Daoy (cell line): ENCODE data around the gene ENAH. TPM values are rescaled to one million over a fixed set of nuclear protein-coding genes. Genes with fewer than 3 reads are reported as not detected.

ENCODE experiments used
- DNase-seq: peaks from one replicate; pipeline ENCODE4 v3.0.0-alpha.2; 2015; ENCODE audit warnings: low read depth
- total RNA-seq: library from RNA; depleted of rRNA; stranded (reverse); fragments of >200 nt; shearing (Covaris generic); gene quantifications from 2 replicates; pipeline ENCODE4 v1.2.3, GENCODE V29; 2014

Gene ENAH
- total RNA-seq, 1 experiment from 2014 or later: 149 TPM

GRCh38 chr1:225608014-225608796, 44.7 kb downstream of the ENAH start:
- no peak for DNase-seq

GRCh38 chr1:225607355-225607754, 45.6 kb downstream of the ENAH start:
- no peak for DNase-seq

GRCh38 chr1:225603538-225604354, 49.2 kb downstream of the ENAH start:
- DNase-seq: peak; percentile 68

DNA sequence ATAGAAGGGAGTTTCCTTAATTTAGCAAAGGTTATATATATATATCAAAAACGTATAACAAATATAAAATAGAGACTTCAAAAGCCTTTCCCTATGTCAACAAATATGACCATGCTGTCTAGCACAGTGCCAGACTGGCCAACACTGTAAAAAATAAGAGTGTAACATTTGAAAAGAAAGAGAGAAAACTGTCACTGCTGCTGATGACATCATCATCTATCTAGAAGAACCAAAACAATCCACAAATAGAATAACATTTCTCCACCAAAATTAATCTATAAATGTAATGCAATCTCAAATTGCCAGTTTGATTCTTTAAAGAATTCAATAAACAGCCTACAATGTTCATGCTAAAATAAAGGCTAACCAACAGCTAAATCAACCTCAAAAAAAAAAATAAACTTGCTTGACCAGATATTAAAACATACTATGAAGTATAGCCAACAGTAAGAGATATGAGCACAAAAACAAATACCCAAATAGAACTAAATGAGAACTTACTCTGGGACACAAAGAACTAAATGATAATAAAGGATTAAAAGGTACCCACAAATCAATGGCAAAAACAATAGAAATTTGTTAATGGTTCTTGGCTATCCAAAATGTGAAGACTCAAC, 50.2 kb downstream of the ENAH start:
- DNase-seq: no peak

DNA sequence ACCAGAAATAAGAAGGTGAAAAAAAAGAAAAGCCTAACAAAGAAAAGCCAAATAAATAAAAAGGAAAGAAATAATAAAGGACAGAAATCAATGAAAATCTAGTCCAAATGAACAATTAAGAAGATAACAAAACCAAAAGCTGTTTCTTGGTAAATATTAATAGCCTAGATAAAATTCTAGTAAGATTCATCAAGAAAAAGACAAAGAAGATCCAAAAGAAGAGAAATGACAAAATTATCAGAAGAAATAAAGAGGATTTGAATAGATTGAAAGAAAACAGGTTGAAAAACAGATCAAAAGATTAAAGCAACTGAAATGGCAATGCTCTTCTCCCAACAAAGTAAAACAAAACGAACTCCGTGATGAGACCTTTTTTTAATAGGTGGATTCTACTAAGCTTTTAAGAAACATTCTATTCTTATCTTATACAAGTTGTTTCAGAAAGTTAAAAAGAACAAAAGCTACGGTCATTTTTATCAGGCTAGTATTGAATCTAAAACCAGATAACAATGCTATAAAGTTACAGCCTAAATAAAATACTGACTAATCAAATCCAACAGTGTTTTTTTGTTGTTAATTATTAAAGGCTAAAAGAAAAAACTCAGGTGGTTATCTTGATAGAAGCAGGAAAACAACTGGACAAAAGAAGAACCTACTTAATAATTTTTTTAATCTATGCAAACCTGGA, 50.9 kb downstream of the ENAH start:
- DNase-seq: no peak

- no peak for DNase-seq
Measured at GRCh38 chr1:225598847-225599246, 54.1 kb downstream of the ENAH start.

DNA sequence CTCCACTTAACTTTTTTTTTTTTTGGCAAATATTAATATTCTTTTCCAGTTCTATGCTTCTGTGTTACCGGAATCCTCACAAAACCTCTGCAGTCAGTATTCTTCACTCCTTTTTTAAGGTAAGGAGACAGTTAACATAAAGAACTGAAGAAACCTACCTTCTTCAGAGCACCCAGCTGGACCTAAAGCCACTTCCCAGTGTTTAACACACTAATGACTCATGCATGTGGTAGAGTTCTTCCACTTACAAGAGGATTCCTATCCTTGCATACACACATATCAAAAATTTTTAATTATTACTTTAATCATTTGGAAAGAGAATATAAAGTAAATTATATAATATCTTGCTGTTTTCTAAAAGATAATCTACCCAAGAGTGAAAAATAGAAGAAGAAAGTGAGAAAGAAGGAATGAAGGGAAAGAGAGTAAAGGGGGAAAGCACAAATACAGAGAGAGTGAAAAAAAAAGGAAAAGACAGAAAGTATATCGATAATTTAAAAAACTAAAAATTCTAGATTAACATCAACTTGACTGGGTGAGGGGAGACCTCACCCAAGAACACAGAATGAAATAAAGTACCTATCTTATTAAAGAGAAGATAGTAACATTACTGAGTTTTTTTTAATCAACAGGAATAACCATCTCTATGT, 54.9 kb downstream of the ENAH start:
- DNase-seq: peak; percentile 39

GRCh38 chr1:225596736-225597135, 56.2 kb downstream of the ENAH start:
- DNase-seq: no peak

DNA sequence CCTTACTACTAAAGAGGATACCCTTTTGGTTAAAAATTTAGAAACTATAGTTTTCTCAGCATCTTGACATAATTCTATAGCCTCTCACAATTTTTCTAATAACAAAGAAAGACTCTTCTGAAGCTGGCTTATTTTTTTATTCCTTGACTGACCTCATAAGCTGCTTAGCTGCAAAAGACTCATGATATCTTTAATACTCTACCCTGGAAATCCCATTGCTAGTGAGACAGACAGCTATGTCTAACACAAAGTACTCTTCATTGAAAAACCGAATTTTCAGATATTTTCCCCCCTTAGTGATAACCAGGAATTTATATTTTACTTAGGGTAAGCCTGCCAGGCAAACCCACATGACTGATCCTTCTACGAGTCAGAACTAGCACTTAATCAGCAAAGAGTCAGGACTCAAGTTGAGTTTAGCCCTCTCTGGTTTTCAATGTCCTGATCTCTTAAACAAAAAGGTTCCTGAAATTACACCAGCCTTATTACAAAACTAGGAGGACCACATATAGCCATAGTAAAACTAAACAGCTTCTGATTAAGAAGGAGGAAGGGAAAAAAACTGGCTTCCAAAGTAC, 56.9 kb downstream of the ENAH start:
- no peak for DNase-seq

- DNase-seq: no peak
Measured at GRCh38 chr1:225595452-225595851, 57.5 kb downstream of the ENAH start.

GRCh38 chr1:225593414-225593813, 59.5 kb downstream of the ENAH start:
- DNase-seq: no peak

DNA sequence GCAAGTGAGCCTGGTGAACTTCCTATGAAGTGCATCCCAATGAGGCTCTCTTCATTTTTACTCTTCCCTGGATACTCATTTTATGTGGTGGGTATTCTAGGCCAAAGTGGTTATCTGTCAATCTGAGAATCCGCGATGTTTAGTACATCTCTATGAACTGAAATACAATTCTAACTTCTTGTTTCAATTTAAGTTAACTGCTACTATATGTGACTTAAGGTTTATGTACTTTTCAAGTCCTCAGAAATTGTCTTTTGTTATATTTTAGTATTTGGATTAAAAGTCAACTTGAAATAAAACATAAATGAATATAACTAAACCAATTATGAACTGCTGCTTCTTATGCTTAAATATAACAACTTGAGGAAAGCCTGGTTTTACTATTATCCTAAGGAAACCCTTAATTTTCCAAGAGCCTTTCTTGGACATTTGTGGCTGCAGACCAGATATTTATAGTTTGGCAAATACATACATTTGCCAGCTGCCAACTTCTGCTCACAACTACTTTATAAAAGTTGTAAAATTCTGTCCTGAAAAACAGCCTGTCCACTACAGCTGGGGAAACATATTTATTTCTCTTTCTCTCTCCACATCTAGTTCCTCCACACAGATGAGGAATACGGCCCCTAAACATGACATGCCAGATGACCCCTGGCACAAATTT, 60.4 kb downstream of the ENAH start:
- DNase-seq: no peak

GRCh38 chr1:225587310-225587709, 65.6 kb downstream of the ENAH start:
- DNase-seq: no peak

GRCh38 chr1:225581186-225581585, 71.7 kb downstream of the ENAH start:
- no peak for DNase-seq

- no peak for DNase-seq
Measured at GRCh38 chr1:225580238-225581099, 72.5 kb downstream of the ENAH start.

GRCh38 chr1:225578251-225578977, 74.5 kb downstream of the ENAH start:
- no peak for DNase-seq

DNA sequence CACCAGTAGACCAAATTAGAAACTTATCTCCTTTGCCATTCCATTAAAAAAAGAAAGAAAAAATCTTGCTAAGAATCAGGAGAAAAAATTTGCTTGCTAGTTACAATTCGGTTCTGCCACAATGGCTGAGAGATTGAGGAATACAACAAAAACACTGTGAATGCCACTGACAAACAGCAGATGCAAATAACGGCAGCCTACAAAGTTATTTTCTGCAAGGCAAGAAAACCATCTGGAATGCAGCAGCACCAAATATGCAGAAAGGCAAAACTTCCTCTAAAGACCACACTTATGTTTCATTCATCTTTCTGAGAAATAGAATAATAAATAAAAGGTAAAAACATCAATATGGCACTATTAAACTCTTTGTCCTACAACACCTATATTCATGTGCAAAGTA, 75.7 kb downstream of the ENAH start:
- DNase-seq: no peak

DNA sequence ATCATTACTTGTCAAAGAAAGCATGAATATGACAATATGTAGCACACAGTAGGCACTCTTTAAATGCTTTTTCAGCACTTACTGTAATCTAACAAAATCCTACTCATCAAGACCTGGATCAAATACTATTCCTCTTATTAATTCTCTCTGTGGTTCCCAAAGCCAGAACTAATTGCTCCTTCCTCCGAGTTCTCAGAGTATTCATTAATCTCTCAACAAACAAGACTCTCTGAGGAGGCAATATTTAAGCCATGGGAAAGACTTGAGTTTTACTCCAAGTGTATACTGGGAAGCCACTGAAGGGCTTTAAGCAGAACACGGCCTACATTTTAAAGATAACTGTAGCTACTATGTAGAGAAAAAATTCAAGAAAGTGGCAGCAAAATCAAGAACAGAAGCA, 79.7 kb downstream of the ENAH start:
- DNase-seq: no peak

GRCh38 chr1:225572422-225572821, 80.5 kb downstream of the ENAH start:
- DNase-seq: no peak
